SK-N-MC (cell line): ENCODE results near the gene NBEA.

Experiments
- EZH2 ChIP-seq: fragments of 200-600 bp; sonication (generic); IDR thresholded peaks from one replicate; pipeline ENCODE4 v1.6.1; 2017; ENCODE audit warnings: antibody characterized with exemption
- FOXP2 ChIP-seq: optimal IDR thresholded peaks from 2 replicates; pipeline ENCODE3; 2011; ENCODE audit warnings: mild to moderate bottlenecking, moderate library complexity; ENCODE audit not compliant: insufficient read depth; ENCODE audit errors: extremely low read length, control extremely low read depth
- POLR2AphosphoS5 ChIP-seq: IDR thresholded peaks from 2 replicates; pipeline ENCODE4 v1.6.1; 2012; ENCODE audit warnings: mild to moderate bottlenecking, low read depth, low read length, borderline replicate concordance

GRCh38 chr13:34942732-34943435, 814 bp downstream of the NBEA start:
- TF ChIP-seq EZH2 (no peak), POLR2AphosphoS5 (no peak), FOXP2 (no peak)
